ENCODE measurements around the gene HOXA9. TPM values are rescaled to one million over a fixed set of nuclear protein-coding genes. Genes with fewer than 3 reads are reported as not detected.

The HOXA9 gene
- total RNA-seq, 1 donor from 2014 or later = 9.1 TPM

GRCh38 chr7:27115221-27116026 lies 49.9 kb downstream of the HOXA9 start:
- no peak for DNase-seq (ENCODE audit: low read depth)

DNA sequence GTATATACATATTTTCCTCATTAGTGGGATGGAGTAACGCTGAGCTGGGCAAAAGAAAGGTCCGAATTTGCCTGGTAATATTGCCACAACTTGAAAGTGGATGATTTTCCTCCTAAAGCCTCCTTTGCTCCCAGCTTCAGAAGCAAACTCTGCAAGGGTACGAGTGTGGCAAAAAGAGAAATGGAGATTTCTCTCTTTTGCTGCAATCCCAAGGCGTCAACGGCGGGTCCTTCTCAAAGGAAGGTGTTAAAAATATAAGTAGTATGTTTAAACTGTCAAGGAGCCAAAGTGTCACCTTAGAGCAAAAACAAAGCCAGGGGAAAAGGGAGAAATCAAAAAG lies 50.5 kb downstream of the HOXA9 start:
- no peak for DNase-seq (ENCODE audit: low read depth)

DNA sequence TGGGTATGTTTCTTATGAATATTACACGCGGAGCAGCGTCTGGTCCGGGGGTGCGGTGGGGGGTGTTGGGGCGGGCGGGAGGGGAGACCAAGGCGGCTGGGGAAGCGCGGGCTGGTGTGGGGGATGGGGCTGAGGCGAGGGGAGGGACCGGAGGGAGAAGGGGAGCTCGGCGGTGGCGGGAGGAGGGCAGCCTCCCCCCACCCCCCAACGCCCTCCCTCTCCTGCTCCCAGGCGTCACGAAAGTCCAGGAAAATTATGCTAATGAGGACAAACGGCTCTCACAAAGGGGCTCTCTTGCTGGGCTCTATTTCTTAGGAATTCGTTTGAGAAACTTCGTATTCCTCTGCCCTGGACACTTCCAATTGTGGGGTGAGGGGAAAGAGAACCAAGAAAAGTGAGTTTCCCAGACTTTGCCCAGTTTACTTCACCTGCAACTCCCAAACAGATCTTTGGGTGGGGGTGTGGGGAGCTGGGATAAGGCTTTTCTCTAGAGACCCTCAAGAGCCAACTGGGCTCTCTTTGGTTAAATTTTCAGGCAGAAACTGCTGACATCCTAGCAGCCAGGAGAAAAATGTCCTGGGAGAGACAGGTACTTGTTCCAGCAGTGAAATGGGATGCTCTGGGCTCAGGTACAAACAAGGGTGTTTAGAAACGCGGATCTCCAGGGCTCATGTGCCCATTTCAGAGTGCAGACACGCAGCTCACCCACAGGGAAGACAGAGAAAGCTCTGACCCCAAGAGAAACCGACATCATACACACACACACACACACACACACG lies 51.2 kb downstream of the HOXA9 start:
- peak; percentile 70 for DNase-seq (ENCODE audit: low read depth)

- DNase-seq (ENCODE audit: low read depth) = peak; percentile 79
Observed at GRCh38 chr7:27112955-27113949, 52.1 kb downstream of the HOXA9 start.

MicroRNA genes within 50 kb of the gene (microRNA counts, 767-probe panel; counts per million panel counts)
- not detected for microRNA hsa-miR-196b-5p

Small RNA genes lying within 50 kb of the gene (microRNA-seq; reads per million reads assigned to microRNA genes)
- gene MIR196B = 435 reads per million, percentile 72 among the genes with 10 or more reads in this experiment

Other genes with a start within 250 kb of the HOXA9 start
- 4.5 and 5.5 TPM in 2 replicates for gene HOXA1, start 69.5 kb downstream of the HOXA9 start, total RNA-seq
- gene HOXA2, start 62.9 kb downstream of the HOXA9 start, total RNA-seq = 0.42 and 0.56 TPM in 2 replicates
- gene HOXA4, start 34.8 kb downstream of the HOXA9 start, total RNA-seq = 5.0 and 6.7 TPM in 2 replicates
- gene HOXA5, start 21.9 kb downstream of the HOXA9 start, total RNA-seq = 5.7 and 8.8 TPM in 2 replicates
- 0.80 and 1.0 TPM in 2 replicates for gene HOXA6, start 17.8 kb downstream of the HOXA9 start, total RNA-seq
- 1.7 and 4.4 TPM in 2 replicates for gene HOXA3, start 13.0 kb downstream of the HOXA9 start, total RNA-seq
- gene HOXA7, start 8.9 kb downstream of the HOXA9 start, total RNA-seq = 20.5 and 20.9 TPM in 2 replicates
- gene HOXA10, start 8.8 kb upstream of the HOXA9 start, total RNA-seq = 14.6 and 15.1 TPM in 2 replicates
- 1.7 TPM in 2 replicates for gene HOXA11, start 19.7 kb upstream of the HOXA9 start, total RNA-seq
- gene HOXA13, start 34.6 kb upstream of the HOXA9 start, total RNA-seq = 0.13 and 0.26 TPM in 2 replicates
- not detected in 2 replicates for gene EVX1, start 77.3 kb upstream of the HOXA9 start, total RNA-seq